Fibroblast of skin of right biceps (primary cell): ENCODE results near the gene ACVR2A.

Source experiments
- DNase-seq: peaks from one replicate; pipeline ENCODE4 v3.0.0-alpha.2; 2013

ACVR2A gene

GRCh38 chr2:147855977-147856376 lies 11.1 kb downstream of the ACVR2A start:
- DNase-seq = no peak

GRCh38 chr2:147860009-147860408 lies 15.2 kb downstream of the ACVR2A start:
- DNase-seq = no peak

GRCh38 chr2:147862859-147863516 lies 18.2 kb downstream of the ACVR2A start:
- no peak for DNase-seq

GRCh38 chr2:147863835-147864234 lies 19.0 kb downstream of the ACVR2A start:
- DNase-seq = peak; percentile 3

- peak; percentile 2 for DNase-seq
These were observed 20.7 kb downstream of the ACVR2A start for GRCh38 chr2:147865560-147865959.

- DNase-seq = no peak
These were observed 22.2 kb downstream of the ACVR2A start for GRCh38 chr2:147867050-147867449.

GRCh38 chr2:147869934-147870333 lies 25.1 kb downstream of the ACVR2A start:
- no peak for DNase-seq

GRCh38 chr2:147872967-147873366 lies 28.1 kb downstream of the ACVR2A start:
- DNase-seq = no peak

GRCh38 chr2:147873859-147874483 lies 29.1 kb downstream of the ACVR2A start:
- DNase-seq = no peak

GRCh38 chr2:147879846-147880245 lies 35.0 kb downstream of the ACVR2A start:
- no peak for DNase-seq

GRCh38 chr2:147882631-147883030 lies 37.8 kb downstream of the ACVR2A start:
- DNase-seq = no peak

GRCh38 chr2:147884830-147885229 lies 40.0 kb downstream of the ACVR2A start:
- no peak for DNase-seq

- no peak for DNase-seq
These were observed 41.3 kb downstream of the ACVR2A start for GRCh38 chr2:147886136-147886535.

- DNase-seq = no peak
These were observed 43.9 kb downstream of the ACVR2A start for GRCh38 chr2:147888680-147889079.

- DNase-seq = no peak
These were observed 59.2 kb downstream of the ACVR2A start for GRCh38 chr2:147904051-147904450.

GRCh38 chr2:147909178-147909577 lies 64.3 kb downstream of the ACVR2A start:
- no peak for DNase-seq

GRCh38 chr2:147910990-147911473 lies 66.2 kb downstream of the ACVR2A start:
- DNase-seq = peak; percentile 58

GRCh38 chr2:147913701-147914480 lies 69.1 kb downstream of the ACVR2A start:
- no peak for DNase-seq

- no peak for DNase-seq
These were observed 71.2 kb downstream of the ACVR2A start for GRCh38 chr2:147916067-147916466.

- no peak for DNase-seq
These were observed 71.9 kb downstream of the ACVR2A start for GRCh38 chr2:147916723-147917122.

- DNase-seq = no peak
These were observed 72.3 kb downstream of the ACVR2A start for GRCh38 chr2:147917161-147917560.

GRCh38 chr2:147923846-147924245 lies 79.0 kb downstream of the ACVR2A start:
- no peak for DNase-seq

- DNase-seq = no peak
These were observed 79.8 kb downstream of the ACVR2A start for GRCh38 chr2:147924647-147925046.

GRCh38 chr2:147925886-147926285 lies 81.1 kb downstream of the ACVR2A start:
- DNase-seq = peak; percentile 12
